Activated CD8-positive, alpha-beta memory T cell treated with anti-CD3 and anti-CD28 coated beads, Interleukin-2, amount 50 U/mL, for 4 hours (primary cell): ENCODE results near the gene BST1.
A peak's percentile ranks its signal among the peaks of the same experiment; 100 is the strongest.
"Not testable (repeated sequence)": the region's sequence is repeated elsewhere in the genome, so short reads cannot be mapped to it uniquely, and the experiment has no call there.

Experiments used
- DNase-seq: peaks from one replicate; pipeline ENCODE4 v3.0.0-alpha.2; 2020

The BST1 gene

DNA sequence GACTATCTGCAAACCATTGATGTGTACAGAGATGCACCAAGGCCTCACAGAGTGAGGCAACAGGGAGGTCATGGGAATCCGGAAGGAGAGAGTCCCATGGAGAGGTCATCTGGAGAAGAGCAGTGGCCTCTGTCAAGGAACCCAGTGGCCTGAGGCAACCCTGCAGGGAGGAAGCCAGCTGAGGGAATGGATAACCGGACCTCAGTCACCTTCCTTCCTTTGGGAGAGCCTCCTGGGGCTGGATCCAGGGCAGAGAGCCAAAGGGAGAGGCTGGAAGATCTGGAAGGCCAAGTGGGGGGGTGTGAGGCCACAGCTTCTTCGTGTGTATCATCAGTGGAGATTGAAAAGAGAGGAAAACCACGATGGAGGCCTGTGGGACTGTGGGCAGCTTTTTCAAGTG, 50.9 kb downstream of the BST1 start:
- no peak for DNase-seq

DNA sequence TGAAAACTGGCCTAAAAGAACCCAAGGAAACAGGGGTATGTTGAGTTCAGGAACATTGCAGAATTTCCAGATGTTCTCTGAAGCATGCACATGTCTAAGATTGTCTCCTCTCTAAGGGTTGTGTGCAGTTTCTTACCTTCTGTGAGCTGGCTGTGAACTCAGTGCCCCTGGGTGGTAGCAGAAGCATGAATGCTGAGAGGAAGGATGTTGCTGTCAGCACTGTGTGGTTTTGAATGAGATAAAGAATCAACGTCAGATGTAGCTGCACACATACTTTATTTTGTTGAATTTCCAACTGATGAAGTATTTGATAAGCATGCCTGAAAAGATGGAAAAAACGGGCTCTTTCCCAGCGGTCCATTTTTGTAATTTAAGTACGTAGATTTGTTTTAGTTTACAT, 51.5 kb downstream of the BST1 start:
- DNase-seq: peak; percentile 36

DNA sequence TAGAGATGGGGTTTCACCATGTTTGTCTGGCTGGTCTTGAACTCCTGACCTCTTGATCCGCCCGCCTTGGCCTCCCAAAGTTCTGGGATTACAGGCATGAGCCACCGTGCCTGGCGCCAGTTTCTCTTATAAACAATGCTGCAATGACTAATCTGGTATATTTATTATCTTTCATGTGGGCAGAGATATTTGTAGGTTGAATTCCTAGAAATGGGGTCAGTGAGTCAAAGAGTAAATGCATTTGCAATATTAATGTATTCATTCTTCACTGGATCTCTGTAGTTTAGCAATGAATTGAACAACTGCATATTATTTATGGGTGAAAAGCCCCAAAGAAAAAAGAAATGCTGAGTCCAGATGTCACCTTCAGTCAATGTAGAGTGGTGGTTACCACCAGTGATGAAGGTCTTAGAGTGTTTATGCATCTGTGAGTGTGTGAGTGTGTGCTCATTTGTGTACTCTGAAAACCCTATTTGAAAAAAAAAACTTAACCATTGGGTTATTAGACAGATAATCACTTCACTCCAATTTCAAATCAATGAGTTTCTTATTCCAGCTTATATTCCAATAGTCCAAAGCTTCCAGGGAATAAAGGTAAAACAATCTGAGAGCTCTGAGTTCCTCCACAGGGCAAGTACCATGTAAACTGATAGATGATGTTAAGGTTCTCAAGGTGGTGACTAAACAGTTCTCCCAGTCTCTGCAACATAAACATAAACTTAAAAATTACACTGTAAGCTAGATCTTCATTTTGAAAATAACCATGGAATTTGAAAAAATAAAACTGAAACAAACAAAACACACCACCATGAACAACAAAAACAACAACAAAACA, 52.7 kb downstream of the BST1 start:
- DNase-seq: peak; percentile 29

DNA sequence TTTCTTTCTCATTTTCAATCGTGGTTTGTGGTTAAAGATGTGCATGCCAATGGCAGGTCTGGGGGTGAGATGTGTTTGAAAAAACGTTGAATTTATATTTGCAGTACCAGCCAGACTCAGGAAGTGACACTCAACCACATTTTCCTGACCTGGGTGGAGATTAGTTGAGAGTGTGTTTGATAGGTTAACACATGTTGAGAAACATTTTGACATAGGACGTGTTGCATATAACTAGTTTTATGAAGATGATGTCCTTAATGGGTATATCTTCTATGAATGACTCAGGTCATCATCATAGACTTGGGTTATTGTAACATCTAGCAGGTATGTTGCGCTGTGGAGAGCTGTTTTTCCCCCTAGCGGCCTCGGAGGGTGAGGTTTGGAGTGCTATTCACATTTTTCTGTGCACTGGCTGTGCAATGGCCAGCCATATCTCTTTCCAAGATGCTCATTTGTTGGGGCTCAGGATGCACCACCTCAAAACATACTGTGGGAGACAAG, 53.5 kb downstream of the BST1 start:
- peak; percentile 75 for DNase-seq

DNA sequence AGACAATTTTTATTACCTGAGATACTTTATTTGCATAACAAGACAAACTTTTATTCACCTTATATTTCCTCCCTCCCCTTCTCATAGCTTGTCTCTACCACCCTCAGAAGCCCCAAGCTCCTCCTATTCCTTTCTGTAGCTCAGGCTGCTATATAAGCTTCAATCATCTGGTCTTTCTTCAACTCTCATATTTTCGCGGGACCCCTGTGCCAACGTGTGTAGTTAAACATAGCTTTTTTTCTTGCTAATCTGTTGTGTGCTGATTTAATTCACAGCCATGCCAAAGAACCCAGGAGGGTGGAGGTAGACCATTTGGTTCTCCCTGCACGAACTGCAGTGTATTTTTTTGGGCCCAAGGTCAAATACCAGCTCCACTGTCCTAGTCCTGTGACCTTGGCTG, 54.2 kb downstream of the BST1 start:
- no peak for DNase-seq

DNA sequence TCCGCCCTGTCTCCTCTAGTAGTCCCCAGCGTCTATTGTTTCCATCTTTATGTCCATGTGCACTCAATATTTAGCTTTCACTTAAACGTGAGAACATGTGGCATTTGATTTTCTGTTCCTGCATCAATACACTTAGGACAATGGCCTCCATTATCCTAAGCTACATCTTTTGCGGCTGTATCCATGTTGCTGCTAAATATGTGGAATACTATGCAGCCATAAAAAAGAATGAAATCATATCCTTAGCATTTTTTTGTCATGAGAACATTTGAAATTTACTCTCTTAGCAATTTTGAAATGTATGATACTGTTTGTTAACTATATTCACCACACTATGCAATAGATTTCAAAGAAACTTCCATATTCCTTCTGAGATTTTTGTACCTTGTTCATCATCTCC, 55.4 kb downstream of the BST1 start:
- no peak for DNase-seq

DNA sequence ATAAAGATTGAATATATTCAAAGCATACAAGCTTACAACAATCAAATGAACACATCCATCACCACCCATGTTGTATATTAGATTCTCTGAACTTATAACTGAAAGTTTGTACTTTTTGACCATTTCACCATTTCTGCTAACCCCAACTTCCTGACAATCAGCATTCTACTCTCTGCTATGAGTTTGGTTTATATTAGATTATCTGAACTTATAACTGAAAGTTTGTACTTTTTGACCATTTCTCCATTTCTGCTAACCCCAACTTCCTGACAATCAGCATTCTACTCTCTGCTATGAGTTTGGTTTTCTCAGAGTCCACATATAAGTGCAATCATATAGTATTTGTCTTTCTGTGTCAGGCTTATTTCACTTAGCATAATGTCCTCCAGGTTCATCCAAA, 59.6 kb downstream of the BST1 start:
- DNase-seq: not testable (repeated sequence)

DNA sequence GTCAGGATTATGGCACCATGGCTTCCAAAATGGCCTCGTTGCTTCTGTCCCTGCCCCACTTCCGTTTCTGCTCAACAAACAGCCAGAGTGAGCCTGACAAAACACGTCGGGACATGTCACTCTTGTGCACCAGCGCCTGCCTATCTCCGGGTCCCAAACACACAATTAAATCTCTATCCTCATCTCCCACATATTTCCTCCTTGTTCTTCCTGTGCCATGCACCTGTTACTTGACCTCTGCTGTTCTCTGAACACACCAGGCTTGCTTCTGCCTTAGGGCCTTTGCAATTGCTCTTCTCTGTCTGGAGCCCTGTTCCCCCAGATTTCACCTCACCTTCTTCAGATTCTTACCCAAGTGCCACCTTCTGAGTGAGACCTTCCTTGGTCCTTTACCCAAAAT, 62.5 kb downstream of the BST1 start:
- DNase-seq: no peak

DNA sequence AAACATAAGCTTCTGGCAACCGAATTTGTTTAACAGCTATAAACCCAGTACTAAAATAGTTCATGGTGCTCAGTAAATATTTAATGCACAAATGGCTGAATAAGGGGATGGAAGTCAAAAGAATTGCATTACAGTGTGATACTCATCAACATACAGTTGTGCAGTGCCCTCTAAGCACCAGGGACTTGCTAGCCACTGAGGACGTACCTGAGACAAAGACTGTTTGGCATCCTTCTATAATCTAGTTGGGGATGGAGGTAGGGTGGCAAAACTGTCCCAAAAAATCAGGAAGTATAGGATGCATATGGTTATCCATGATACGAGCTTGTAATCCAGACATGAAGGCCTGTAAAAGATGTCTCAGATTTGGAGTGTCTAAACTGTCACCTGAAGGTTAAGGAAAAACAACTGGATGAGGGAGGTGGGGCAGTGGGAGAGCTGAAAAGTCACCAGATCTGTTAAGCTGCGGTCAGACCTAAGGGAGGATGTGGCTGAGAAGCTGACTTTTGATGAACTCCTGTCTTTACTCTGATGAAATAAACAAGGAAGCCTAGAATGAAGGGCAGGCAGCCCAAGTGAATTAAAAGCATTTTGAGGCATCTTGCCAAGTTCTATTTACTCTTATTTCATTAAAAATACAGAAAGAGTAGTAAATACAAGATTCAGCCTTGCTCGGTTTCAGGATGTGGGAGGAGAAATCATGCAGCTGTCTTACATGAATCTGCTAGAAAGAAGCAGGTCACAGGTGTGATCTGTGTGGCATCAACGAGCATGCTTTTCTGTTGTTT, 63.2 kb downstream of the BST1 start:
- DNase-seq: peak; percentile 23

DNA sequence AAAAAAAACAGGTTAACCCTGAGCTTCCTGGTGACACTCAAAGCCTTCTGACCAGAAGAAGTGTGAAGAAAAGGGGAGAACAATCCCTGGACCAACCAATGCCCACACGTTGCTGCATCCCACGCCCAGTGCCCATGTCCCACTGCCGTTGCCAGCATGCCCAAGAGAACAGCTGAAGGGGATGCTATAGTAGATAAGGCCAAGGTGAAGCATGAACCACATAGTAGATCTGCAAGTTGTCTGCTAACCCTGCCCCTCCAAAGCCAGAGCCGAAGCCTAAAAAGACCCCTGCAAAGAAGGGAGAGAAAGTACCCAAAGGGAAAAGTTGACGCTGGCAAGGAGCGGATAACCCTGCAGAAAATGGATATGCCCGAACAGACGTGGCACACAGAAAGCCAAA, 64.0 kb downstream of the BST1 start:
- no peak for DNase-seq

DNA sequence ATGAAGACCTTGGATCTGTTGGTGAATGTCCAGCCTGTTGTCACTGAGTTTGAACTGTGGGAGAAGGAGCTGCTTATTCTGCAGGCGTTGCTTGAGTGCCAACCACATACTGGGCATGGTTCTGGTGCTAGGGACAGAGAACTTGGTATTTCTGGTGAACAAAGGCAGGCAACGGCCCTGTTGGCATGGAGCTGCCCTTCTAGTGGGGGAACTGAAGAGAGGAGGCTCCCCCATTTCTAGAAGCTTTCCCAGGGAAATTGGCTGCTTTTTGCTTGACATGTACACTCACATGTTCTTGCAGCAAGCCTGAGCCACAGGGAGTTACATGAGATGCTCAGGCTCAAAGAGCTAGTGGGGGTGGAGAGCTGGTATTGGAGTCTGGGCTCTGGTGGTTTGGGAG, 66.3 kb downstream of the BST1 start:
- DNase-seq: no peak

DNA sequence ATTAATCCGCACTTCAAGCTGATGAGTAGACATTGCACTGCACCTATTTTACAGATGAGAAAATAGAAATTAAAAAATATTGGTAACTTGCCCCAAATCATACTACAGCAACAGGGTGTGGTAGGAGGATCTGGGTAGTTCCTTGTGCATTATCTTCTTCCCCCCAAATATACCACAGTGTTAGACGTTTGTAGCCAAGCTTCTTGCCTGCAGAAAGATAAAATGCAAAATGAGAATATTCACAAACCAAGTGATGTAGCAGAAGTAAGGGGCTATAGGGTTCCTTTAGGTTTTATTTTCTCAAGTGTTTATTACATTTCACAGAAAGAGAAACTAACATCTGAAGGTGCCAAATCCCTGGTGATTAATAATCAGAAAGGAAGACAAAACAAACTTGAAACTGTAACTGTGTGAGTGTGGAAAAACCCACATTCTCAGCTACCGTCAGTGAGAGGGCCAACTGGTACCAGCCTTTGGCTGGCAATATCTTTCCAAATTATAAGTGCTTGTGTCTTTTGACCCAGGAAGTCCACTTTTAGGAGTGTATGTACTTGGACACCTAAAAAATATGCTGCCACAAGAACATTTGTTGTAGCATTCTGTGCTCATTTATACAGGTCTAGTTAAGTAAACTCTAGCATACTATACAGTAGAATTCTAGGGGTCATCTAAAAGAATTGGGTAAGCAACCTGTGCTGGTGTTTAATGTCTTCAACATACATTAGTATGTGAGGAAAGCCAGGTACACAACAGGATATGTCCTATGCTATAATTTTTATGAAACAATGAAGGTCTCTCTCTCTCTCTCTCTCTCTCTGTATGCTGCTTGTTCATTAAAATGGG, 68.6 kb downstream of the BST1 start:
- no peak for DNase-seq

DNA sequence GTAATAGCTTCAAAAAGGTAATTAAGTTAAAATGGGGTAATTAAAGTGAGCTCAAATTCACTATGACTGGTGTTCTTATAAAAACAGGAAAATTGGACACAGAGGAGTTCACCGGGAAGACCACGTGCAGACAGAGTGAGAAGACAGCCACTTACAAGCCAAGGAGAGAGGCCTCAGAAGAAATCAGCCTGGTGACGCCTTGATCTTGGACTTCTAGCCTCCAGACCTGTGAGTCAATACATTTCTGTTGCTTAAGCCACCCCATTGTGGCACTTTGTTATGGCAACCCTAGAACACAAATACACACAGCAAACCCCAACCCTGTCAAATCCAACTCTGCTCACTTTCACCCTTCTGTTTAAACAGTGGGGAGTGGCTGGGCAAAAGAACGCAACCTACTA, 71.2 kb downstream of the BST1 start:
- DNase-seq: no peak

DNA sequence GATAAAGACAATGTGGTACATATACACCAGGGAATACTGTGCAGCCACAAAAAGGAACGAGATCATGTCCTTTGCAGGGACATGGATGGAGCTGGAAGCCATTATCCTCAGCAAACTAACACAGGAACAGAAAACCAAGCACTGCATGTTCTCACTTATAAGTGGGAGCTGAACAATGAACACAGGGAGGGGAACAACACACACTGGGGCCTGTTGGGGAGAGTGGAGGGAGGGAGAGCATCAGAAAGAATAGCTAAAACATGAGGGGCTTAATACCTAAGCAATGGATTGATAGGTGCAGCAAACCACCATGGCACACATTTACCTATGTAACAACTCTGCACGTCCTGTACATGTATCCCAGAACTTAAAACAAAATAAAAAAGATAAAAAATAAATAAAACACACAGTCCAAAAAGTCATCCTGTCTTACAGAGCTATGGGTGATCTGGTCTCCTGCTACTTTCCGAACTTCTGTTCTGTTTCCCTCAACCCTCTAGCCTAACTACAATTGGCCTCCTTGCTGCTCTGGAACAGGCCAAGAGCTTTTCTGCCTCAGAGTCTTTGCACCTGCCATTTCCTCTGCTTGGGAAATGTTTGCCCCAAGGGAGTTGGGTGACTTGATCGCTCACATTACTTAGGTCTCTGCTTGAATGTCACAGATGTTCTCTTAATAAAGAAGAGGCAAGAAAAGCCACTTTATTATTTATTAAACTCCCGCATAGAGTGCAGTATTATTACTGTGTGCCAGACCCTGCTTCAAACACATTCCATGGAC, 74.2 kb downstream of the BST1 start:
- no peak for DNase-seq

DNA sequence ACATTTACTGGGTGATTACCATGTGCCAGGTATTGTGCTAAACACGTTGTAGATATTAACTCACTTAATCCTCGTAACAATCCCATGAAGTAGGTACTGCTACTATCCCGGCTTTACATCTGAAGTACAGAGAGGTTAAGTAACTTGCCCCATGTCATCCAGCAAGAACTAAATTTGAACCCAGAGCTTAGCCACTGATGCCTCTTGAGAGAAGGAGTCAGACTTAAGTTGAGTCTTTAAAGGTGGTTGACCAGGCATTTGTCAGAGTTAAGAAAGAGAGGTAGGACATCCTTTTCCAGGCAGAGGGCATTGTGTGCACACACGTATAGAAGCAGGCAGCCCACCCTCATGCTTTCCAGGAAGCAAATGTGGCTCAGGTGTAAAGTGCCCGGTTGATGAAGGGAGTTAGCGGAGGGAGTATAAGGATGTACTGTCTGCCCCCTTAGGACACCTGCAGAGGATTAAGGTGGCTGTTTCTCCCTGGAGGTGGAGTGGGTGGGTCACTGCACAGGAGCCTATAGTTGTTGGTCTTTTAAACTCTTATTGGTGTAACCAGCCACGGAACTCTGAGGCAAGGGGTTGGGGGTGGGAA, 74.9 kb downstream of the BST1 start:
- no peak for DNase-seq

DNA sequence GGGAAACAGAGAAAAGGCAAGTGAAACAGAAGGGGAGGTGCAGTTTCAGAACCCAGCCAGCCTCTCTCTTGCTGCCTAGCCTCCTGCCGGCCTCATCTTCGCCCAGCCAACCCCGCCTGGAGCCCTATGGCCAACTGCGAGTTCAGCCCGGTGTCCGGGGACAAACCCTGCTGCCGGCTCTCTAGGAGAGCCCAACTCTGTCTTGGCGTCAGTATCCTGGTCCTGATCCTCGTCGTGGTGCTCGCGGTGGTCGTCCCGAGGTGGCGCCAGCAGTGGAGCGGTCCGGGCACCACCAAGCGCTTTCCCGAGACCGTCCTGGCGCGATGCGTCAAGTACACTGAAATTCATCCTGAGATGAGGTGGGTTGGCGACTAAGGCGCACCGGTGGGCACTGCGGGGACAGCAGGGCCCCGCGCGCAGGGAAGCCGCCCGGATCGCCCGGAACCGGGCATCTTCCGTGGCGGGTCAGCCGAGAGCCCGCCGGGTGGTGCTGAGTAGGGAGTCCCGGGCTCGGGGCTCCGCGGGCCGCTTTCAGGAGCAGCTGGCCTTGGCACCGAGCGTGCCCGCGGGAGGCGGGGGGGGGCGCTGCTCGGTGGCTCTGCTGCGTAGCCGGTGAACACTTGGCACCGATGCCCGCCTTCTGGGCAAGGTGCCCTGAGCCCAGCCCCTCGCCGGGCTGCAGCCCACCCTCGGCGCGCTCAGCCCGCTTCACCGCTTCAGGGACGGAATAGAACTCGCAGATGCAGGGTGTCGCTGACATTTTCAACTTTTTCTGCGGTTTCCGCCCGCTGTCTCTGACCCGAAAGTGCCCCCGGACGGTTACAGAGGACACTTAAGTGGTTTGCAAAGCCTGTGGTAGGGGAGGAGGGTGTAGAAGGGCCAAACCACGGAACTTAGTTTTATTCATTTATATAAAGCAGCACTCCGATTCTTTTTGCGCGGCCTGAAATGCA, 75.7 kb downstream of the BST1 start, which contains the start of gene CD38:
Gene CD38, plus strand, starts transcription at position 40 of the 953 bp plus-strand sequence. Its CDS starts 87 bp downstream, at position 127.
- DNase-seq: peak; percentile 35

DNA sequence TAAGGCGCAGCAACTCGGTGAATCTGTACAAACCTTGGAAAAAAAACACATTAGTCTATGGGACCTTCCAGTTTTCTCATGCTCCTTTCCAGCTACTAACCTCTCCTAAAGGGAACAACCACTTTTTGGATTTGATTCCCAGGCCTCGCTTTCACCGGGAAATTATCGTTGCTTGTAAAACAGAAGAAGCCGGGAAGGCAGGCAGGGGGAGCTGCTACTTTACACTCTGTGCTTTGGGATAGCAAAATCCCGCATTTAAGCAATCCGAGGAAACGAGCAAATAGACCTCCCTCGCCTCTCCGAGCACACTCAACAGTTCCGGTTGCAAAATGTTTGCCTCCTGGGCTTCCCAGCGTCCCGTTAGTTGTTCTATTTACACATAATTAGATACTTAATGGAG, 76.4 kb downstream of the BST1 start:
- DNase-seq: no peak

DNA sequence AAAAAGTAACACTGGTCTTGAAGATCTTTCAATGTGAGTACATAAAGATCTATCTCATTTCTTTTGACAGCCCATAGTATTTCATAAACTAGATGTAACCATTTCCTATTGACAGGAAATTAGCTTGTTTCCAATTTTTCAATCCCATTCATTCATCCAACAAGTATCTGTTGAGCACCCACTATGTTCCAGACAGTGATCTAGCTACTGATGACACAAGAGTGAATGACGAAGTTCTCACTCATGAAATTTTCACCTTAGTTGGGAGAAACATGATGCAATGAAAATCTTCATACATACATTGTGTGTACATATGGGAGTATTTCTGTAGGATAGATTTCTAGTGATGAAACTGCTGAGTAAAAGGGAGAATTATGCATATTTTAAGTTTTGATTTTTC, 76.9 kb downstream of the BST1 start:
- no peak for DNase-seq

DNA sequence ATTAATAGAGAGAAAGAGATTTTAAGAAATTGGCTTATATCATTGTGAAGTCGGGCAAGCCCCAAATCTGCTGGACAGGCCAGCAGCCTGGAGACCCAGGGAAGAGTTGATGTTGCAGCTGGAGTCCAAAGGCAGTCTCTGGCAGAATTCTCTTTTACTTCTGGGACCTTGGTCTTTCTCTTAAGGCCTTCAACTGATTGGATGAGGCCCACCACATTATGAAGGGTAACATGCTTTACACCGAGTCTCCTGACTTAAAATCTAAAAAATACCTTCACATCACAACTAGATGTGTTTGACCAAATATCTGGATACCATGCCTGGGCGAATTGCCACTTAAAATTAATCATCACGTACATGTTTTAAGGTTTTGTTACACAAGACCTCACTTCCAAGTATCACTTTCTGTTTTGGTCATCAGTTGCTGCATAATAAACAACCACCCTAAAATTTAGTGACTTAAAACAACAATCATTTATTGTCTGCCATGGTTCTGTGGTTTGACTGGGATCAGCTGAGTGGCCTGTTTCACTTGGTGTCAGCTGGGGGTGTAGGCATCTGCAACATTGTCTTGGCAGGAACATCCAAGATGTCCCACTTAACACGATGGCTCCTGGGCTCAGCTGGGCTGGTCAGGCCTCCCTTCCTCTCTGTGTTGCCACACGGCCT, 78.7 kb downstream of the BST1 start:
- DNase-seq: no peak
